GM23338 (cell line): ENCODE results near the gene CCDC102A.

Source experiments
- EZH2 ChIP-seq: fragments of 200-600 bp; sonication (generic); IDR thresholded peaks from one replicate; pipeline ENCODE4 v1.8.0; 2017; ENCODE audit warnings: antibody characterized with exemption, mild to moderate bottlenecking, low read depth; ENCODE audit not compliant: unreplicated experiment
- POLR2AphosphoS5 ChIP-seq: IDR thresholded peaks from 2 replicates; pipeline ENCODE4 v1.6.1; 2016; ENCODE audit warnings: antibody characterized with exemption, low read depth
- TF ChIP-seq, protein P1 (sequence below), 2 experiments: fragments of 200-600 bp in 1 of 2; sonication (generic) in 1 of 2; conservative IDR thresholded peaks; 2 replicates each; pipeline versions ENCODE4 v1.5.1 to v1.6.1; 2016 to 2017; ENCODE audit warnings: antibody characterized with exemption in 2 of 2, low read depth in 2 of 2, mild to moderate bottlenecking in 2 of 2, moderate library complexity in 1 of 2

DNA sequence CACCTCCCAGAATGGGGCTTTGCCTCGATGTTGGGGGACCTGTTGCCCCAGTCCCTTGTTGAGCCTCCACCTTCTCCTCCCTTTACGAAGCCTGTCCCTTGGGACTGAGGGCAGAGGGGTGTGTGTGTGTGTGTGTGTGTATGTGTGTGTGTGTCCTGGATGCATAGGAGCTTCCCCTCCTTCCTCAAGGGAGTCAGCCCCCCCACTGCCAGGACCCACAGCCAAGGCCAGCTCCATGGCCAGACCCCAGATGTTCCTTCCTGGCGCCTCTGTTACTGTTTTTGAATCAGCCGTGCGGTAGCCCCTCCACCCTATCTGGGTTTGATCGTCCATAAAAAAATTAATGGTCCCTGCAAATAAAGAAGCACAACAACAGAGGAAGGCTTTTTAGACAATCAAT lies 32.4 kb downstream of the CCDC102A start:
- TF ChIP-seq, protein P1, sequence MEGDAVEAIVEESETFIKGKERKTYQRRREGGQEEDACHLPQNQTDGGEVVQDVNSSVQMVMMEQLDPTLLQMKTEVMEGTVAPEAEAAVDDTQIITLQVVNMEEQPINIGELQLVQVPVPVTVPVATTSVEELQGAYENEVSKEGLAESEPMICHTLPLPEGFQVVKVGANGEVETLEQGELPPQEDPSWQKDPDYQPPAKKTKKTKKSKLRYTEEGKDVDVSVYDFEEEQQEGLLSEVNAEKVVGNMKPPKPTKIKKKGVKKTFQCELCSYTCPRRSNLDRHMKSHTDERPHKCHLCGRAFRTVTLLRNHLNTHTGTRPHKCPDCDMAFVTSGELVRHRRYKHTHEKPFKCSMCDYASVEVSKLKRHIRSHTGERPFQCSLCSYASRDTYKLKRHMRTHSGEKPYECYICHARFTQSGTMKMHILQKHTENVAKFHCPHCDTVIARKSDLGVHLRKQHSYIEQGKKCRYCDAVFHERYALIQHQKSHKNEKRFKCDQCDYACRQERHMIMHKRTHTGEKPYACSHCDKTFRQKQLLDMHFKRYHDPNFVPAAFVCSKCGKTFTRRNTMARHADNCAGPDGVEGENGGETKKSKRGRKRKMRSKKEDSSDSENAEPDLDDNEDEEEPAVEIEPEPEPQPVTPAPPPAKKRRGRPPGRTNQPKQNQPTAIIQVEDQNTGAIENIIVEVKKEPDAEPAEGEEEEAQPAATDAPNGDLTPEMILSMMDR (conservative IDR thresholded peaks at IDR 0.05; ENCODE audit: low read depth in 2 of 2) = no peak
- TF ChIP-seq EZH2 = no peak
- TF ChIP-seq POLR2AphosphoS5 = no peak
